Astrocyte of the cerebellum (primary cell): Measurements from ENCODE around the gene PPIL1.

Experiments
- DNase-seq: peaks from one replicate; pipeline ENCODE4 v3.0.0-alpha.2; 2011; ENCODE audit warnings: low read depth
- H3K4me3 ChIP-seq: 2 replicates; pipeline ENCODE4 v1.5.1; 2011; ENCODE audit warnings: mild to moderate bottlenecking, low read depth, low read length, moderate library complexity
- CTCF ChIP-seq: IDR thresholded peaks from 2 replicates; pipeline ENCODE4 v1.5.1; 2012; ENCODE audit warnings: low read length, low read depth, moderate library complexity, mild to moderate bottlenecking; ENCODE audit errors: missing control alignments
- in situ Hi-C: cut with HindIII; loops from 2 replicates; pipeline ENCODE4 v1.10.0; 2017; ENCODE audit warnings: low sequenced_read_pairs

The PPIL1 gene

DNA sequence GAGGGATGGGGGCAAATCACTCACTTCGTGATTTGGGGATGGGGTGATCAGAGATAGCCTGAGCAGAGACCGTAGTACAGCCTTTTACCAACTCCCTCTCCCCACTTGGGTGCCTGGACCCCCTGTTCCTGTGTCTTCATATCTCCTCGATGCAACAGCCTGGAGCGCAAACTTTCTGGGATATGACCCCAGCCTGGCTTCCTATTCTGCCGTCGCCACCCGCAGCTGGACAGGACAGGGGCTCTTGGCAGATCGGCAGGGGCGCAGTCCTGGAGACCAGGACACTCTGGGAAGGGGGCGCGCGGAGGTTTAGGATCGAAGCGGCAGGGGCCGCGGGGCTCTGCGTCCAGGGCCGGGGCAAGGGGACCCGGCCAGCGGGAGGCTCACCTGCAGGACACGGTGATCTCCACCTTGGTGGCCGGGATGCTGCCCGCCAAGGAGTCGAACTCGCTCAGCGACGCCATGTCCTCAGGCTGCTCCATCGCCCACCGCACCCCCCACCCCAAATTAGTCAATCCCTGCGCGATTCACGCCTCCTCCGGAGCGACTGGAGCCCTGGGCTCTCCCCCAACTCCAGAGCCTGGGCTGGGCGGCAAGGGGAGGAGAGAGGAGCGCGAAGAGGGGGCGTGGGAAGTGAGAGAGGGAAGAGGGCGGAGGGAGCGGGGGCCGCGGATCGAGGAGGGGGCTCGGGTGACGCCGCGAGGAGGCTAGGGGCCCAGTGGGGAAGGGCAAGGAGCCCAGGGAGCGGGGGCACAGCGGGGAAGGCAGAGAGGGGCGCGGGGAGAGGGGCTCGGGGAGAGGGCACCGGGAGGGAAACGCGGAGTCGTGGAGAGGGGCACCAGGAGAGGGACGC, 35.5 kb downstream of the PPIL1 start, which contains the start of gene CPNE5:
CPNE5 (minus strand) TSS at position 549 of the 853 bp plus-strand sequence; CDS start at position 482, 67 bp downstream.
- H3K4me3 ChIP-seq, result peak within 1 kb of the TSS; percentile 41
- no peak for DNase-seq
- in situ Hi-C loops, result no loop called here
- no peak for TF ChIP-seq CTCF

- DNase-seq, result no peak
- no peak overlapping the region for H3K4me3 ChIP-seq
- in situ Hi-C loops, result no loop called here
- TF ChIP-seq CTCF, result no peak
These were observed 36.9 kb downstream of the PPIL1 start for GRCh38 chr6:36837686-36838085.

DNA sequence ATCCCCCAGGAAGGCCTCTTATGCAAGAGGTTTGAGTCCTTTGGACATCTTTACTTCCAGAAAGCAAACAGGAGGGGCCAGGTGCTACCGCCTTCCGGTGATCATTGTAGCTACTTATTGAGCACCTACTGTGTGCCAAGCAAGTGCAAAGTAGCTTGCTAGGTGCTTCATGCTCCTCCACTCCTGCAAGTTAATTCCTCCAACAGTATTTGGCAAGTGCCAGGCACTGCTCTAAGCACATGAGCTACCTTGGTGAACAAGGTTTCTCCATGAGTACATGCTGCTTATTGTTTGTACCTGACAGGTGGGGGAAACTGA, 37.6 kb downstream of the PPIL1 start:
- DNase-seq, result no peak
- H3K4me3 ChIP-seq, result no peak overlapping the region
- TF ChIP-seq CTCF, result no peak
- in situ Hi-C loops, result no loop called here

- H3K4me3 ChIP-seq, result no peak overlapping the region
These were observed 38.2 kb downstream of the PPIL1 start for GRCh38 chr6:36836111-36837021.

GRCh38 chr6:36834576-36835341, 39.8 kb downstream of the PPIL1 start:
- in situ Hi-C loops, result no loop called here
- no peak for DNase-seq
- no peak for TF ChIP-seq CTCF
- H3K4me3 ChIP-seq, result no peak overlapping the region

More at GRCh38 chr6:36836111-36837021, 38.2 kb downstream of the PPIL1 start:
- in situ Hi-C loops, result no loop called here
- DNase-seq, result no peak
- TF ChIP-seq CTCF, result no peak
